Astrocyte (in vitro differentiated cells and primary cell): ENCODE data around the gene AQR.

Source experiments
- EZH2 ChIP-seq: IDR thresholded peaks from 2 replicates; pipeline ENCODE4 v1.6.1; 2012; ENCODE audit warnings: mild to moderate bottlenecking, low read length, inconsistent platforms; ENCODE audit not compliant: insufficient read depth
- TF ChIP-seq, protein P1 (sequence below): IDR thresholded peaks from 2 replicates; pipeline ENCODE4 v1.5.1; 2011; ENCODE audit warnings: low read depth, mild to moderate bottlenecking, inconsistent platforms, low read length, moderate library complexity; ENCODE audit not compliant: insufficient read depth

- TF ChIP-seq, protein P1, sequence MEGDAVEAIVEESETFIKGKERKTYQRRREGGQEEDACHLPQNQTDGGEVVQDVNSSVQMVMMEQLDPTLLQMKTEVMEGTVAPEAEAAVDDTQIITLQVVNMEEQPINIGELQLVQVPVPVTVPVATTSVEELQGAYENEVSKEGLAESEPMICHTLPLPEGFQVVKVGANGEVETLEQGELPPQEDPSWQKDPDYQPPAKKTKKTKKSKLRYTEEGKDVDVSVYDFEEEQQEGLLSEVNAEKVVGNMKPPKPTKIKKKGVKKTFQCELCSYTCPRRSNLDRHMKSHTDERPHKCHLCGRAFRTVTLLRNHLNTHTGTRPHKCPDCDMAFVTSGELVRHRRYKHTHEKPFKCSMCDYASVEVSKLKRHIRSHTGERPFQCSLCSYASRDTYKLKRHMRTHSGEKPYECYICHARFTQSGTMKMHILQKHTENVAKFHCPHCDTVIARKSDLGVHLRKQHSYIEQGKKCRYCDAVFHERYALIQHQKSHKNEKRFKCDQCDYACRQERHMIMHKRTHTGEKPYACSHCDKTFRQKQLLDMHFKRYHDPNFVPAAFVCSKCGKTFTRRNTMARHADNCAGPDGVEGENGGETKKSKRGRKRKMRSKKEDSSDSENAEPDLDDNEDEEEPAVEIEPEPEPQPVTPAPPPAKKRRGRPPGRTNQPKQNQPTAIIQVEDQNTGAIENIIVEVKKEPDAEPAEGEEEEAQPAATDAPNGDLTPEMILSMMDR: no peak
- TF ChIP-seq EZH2: no peak
Measured at GRCh38 chr15:34820110-34820509, 149.4 kb downstream of the AQR start.
